ENCODE measurements around the gene IFNLR1. TPM values are rescaled to one million over a fixed set of nuclear protein-coding genes. Genes with fewer than 3 reads are reported as not detected.

IFNLR1 gene
- total and polyA plus RNA-seq, 9 of the 15 experiments (the other 6 are each of a cell fraction or from before 2014, with no cell fraction given), result not detected

DNA sequence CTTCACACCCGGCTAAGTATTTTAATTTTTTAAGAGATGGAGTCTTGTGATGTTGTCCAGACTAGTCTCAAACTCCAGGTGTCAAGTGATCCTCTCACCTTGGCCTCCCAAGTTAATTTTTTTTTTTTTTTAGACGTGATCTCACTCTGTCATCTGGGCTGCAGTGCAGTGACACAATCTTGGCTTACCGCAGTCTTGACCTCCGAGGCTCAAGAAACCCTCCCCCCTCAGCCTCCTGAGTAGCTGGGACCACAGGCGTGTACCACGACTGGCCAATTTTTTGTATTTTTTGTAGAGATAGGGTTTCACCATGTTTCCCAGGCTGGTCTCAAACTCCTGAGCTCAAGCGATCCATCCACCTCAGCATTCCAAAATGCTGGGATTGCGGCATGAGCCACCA lies 11.7 kb upstream of the IFNLR1 start:
- FAIRE-seq (no peak), DNase-seq (ENCODE audit: extremely low read depth in 1 of 4, low spot score in 3 of 4) (no peak), ATAC-seq (no peak)
- CTCF ChIA-PET (ENCODE audit: low intra/inter-chr PET ratio), result interaction anchor here (1.0 to 8.5 kb wide), 7 partner anchors 128 to 636 kb away, joined by 4 to 222 read pairs (median 7); no protein-coding TSS in a partner anchor
- H4K20me1 ChIP-seq (replicated peaks; ENCODE audit: control insufficient read depth, insufficient read depth, low read length), result peaks cover 3% of the 10 kb centered on the region; the same call in 1 of the 2 replicates
- no peaks in the 10 kb centered on the region for H3K9me3 ChIP-seq (replicated peaks; ENCODE audit: control insufficient read depth, insufficient read depth, low read depth, low read length)
- H3K4me1 ChIP-seq (replicated peaks in 1 of 2; ENCODE audit: control insufficient read depth in 2 of 2, insufficient read depth in 2 of 2, low read length in 2 of 2), result peaks cover 0 to 5% of the 10 kb centered on the region in 2 experiments; a peak in 2 of 5 replicates
- no peaks in the 10 kb centered on the region for H3K79me2 ChIP-seq (ENCODE audit: control insufficient read depth, insufficient read depth, low read length)
- no peak overlapping the region for H3K9ac ChIP-seq (ENCODE audit: insufficient read depth in 1 of 2, low read depth in 2 of 2, low read length in 2 of 2)
- no peak overlapping the region for H3K4me2 ChIP-seq (ENCODE audit: insufficient read depth, low read length)
- no peak overlapping the region for H3K27ac ChIP-seq (ENCODE audit: extremely low read depth, low read depth, low read length)
- in situ Hi-C loops (cut with MboI) (no loop called here), intact Hi-C loops (cut with micrococcal nuclease) (loop anchor here (1.0 to 5.0 kb wide), 2 partner anchors 46 to 437 kb away; no protein-coding TSS in a partner anchor)
- no peak overlapping the region for H2AFZ ChIP-seq (ENCODE audit: low read depth, low read length)
- POLR2A ChIA-PET, result interaction anchor here (0.8 to 1.5 kb wide), 4 partner anchors 8 to 422 kb away, joined by 4 to 5 read pairs (median 4); no protein-coding TSS in a partner anchor
- TF ChIP-seq HLTF (IDR thresholded peaks at IDR 0.05) (no peak), SNRNP70 (optimal IDR thresholded peaks at IDR 0.05; ENCODE audit: low read depth, low read length) (no peak)
- no TSS peak for BruUV-seq (replicated peaks)
- no peaks in the 10 kb centered on the region for H3K36me3 ChIP-seq (ENCODE audit: control insufficient read depth, insufficient read depth, low read length)
- H3K9me1 ChIP-seq (ENCODE audit: control insufficient read depth, insufficient read depth, low read length), result no peaks in the 10 kb centered on the region
- WGBS (ENCODE audit: insufficient coverage, low coverage, missing lambda C conversion rate), result 3% methylated on average over 8 of the region's 8 CpGs
- H3K4me3 ChIP-seq, result no peak overlapping the region
- peaks cover 10 to 45% of the 10 kb centered on the region in 2 experiments for H3K27me3 ChIP-seq (ENCODE audit: control insufficient read depth in 2 of 2, insufficient read depth in 2 of 2, low read length in 2 of 2)

DNA sequence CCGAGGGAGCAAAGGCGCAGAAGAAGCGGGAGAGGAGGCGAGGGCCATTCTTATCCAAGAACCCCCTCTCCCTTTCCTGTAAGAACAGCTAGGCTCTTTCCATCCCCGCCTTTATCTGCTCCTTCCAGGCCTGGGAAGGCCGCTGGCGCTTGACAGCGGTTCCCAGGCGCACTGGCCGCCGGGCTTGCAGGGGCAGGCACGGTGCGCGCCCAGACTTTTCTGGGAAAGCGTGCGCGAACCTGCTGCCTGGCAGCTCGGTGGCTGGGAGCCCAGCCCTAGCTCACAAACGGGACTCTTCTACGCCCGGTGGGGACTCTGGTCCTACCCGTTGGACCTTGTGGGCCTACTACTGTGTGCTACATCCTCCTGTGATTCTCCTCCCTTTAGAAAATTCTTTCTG lies 8.8 kb upstream of the IFNLR1 start:
- no peak overlapping the region for H2AFZ ChIP-seq (ENCODE audit: low read depth, low read length)
- whole genome bisulfite sequencing (ENCODE audit: insufficient coverage, low coverage, missing lambda C conversion rate), result 9% methylated on average over 22 of the region's 22 CpGs
- BruUV-seq (replicated peaks), result no TSS peak
- H3K4me2 ChIP-seq (ENCODE audit: insufficient read depth, low read length), result no peak overlapping the region
- H3K79me2 ChIP-seq (ENCODE audit: control insufficient read depth, insufficient read depth, low read length), result no peaks in the 10 kb centered on the region
- no peak for FAIRE-seq
- H3K36me3 ChIP-seq (ENCODE audit: control insufficient read depth, insufficient read depth, low read length), result no peaks in the 10 kb centered on the region
- H3K4me3 ChIP-seq, result no peak overlapping the region
- POLR2A ChIA-PET, result interaction anchor here (0.6 kb wide), 1 partner anchor 48 kb away, joined by 3 read pairs; no protein-coding TSS in a partner anchor
- peaks cover 10 to 41% of the 10 kb centered on the region in 2 experiments; a peak in 4 of 5 replicates for H3K27me3 ChIP-seq (ENCODE audit: control insufficient read depth in 2 of 2, insufficient read depth in 2 of 2, low read length in 2 of 2)
- no peaks in the 10 kb centered on the region for H4K20me1 ChIP-seq (replicated peaks; ENCODE audit: control insufficient read depth, insufficient read depth, low read length)
- H3K9me3 ChIP-seq (replicated peaks; ENCODE audit: control insufficient read depth, insufficient read depth, low read depth, low read length), result no peaks in the 10 kb centered on the region
- H3K9ac ChIP-seq (ENCODE audit: insufficient read depth in 1 of 2, low read depth in 2 of 2, low read length in 2 of 2), result no peak overlapping the region
- DNase-seq (ENCODE audit: extremely low read depth in 1 of 4, low spot score in 3 of 4), result peak in 1 of 4 experiments; percentile 11
- CTCF ChIA-PET (ENCODE audit: low intra/inter-chr PET ratio), result interaction anchor here (1.1 to 8.5 kb wide), 2 partner anchors 195 to 196 kb away, joined by 3 to 222 read pairs; no protein-coding TSS in a partner anchor
- intact Hi-C loops (cut with micrococcal nuclease), result loop anchor here (2.0 to 5.0 kb wide), 2 partner anchors 44 to 125 kb away; no protein-coding TSS in a partner anchor
- ATAC-seq, result no peak
- TF ChIP-seq, protein P1, sequence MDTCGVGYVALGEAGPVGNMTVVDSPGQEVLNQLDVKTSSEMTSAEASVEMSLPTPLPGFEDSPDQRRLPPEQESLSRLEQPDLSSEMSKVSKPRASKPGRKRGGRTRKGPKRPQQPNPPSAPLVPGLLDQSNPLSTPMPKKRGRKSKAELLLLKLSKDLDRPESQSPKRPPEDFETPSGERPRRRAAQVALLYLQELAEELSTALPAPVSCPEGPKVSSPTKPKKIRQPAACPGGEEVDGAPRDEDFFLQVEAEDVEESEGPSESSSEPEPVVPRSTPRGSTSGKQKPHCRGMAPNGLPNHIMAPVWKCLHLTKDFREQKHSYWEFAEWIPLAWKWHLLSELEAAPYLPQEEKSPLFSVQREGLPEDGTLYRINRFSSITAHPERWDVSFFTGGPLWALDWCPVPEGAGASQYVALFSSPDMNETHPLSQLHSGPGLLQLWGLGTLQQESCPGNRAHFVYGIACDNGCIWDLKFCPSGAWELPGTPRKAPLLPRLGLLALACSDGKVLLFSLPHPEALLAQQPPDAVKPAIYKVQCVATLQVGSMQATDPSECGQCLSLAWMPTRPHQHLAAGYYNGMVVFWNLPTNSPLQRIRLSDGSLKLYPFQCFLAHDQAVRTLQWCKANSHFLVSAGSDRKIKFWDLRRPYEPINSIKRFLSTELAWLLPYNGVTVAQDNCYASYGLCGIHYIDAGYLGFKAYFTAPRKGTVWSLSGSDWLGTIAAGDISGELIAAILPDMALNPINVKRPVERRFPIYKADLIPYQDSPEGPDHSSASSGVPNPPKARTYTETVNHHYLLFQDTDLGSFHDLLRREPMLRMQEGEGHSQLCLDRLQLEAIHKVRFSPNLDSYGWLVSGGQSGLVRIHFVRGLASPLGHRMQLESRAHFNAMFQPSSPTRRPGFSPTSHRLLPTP (IDR thresholded peaks at IDR 0.05; ENCODE audit: borderline replicate concordance, extremely low read depth, insufficient read length), result no peak
- no peak for TF ChIP-seq PCBP1 (IDR thresholded peaks at IDR 0.05; ENCODE audit: low read depth, low read length, poor library complexity, severe bottlenecking)
- no peak for TF ChIP-seq ZNF589 (CRISPR knock-in tag; IDR thresholded peaks at IDR 0.05; ENCODE audit: low read depth)
- no peak for TF ChIP-seq ARHGAP35 (IDR thresholded peaks at IDR 0.05; ENCODE audit: partially characterized antibody)
- H3K9me1 ChIP-seq (ENCODE audit: control insufficient read depth, insufficient read depth, low read length), result no peaks in the 10 kb centered on the region
- H3K4me1 ChIP-seq (replicated peaks in 1 of 2; ENCODE audit: control insufficient read depth in 2 of 2, insufficient read depth in 2 of 2, low read length in 2 of 2), result peaks cover 0 to 5% of the 10 kb centered on the region in 2 experiments; a peak in 2 of 5 replicates
- no peak overlapping the region for H3K27ac ChIP-seq (ENCODE audit: extremely low read depth, low read depth, low read length)
- in situ Hi-C loops (cut with MboI), result no loop called here

Data from K562 (cell line).